ENCODE data around the gene NRP1.

The NRP1 gene

GRCh38 chr10:33358016-33358415 is 23.5 kb upstream of the NRP1 start:
- TF ChIP-seq ESRRG (CRISPR knock-in tag; IDR thresholded peaks at IDR 0.05) (no peak), ARNTL (CRISPR knock-in tag; IDR thresholded peaks at IDR 0.05; ENCODE audit: borderline replicate concordance, low read depth) (no peak), ZFP3 (CRISPR knock-in tag; IDR thresholded peaks at IDR 0.05) (no peak), CSDC2 (CRISPR knock-in tag; IDR thresholded peaks at IDR 0.05) (no peak), TOX (CRISPR knock-in tag; IDR thresholded peaks at IDR 0.05; ENCODE audit: borderline replicate concordance) (no peak), ZNF70 (CRISPR knock-in tag; IDR thresholded peaks at IDR 0.05) (no peak), ZNF565 (CRISPR knock-in tag; conservative IDR thresholded peaks at IDR 0.05; ENCODE audit: low read depth) (no peak), ISL1 (CRISPR knock-in tag; IDR thresholded peaks at IDR 0.05) (no peak), OSR1 (CRISPR knock-in tag; IDR thresholded peaks at IDR 0.05) (no peak), TSHZ2 (CRISPR knock-in tag; IDR thresholded peaks at IDR 0.05) (no peak), CREB5 (CRISPR knock-in tag; IDR thresholded peaks at IDR 0.05; ENCODE audit: low read depth) (no peak), PPARA (CRISPR knock-in tag; IDR thresholded peaks at IDR 0.05; ENCODE audit: borderline replicate concordance) (no peak), GLIS3 (CRISPR knock-in tag; IDR thresholded peaks at IDR 0.05) (no peak), ZC3H10 (CRISPR knock-in tag; IDR thresholded peaks at IDR 0.05) (no peak), CSRNP3 (CRISPR knock-in tag; IDR thresholded peaks at IDR 0.05) (no peak), POU6F1 (CRISPR knock-in tag; IDR thresholded peaks at IDR 0.05; ENCODE audit: borderline replicate concordance, low read depth) (no peak), ZFP30 (CRISPR knock-in tag; IDR thresholded peaks at IDR 0.05) (no peak)
- no peak for ATAC-seq

GRCh38 chr10:33355274-33355673 is 20.8 kb upstream of the NRP1 start:
- no peak for ATAC-seq
- TF ChIP-seq ZNF8 (CRISPR knock-in tag; IDR thresholded peaks at IDR 0.05) (no peak), ZC3H10 (CRISPR knock-in tag; IDR thresholded peaks at IDR 0.05) (no peak), ZNF565 (CRISPR knock-in tag; conservative IDR thresholded peaks at IDR 0.05; ENCODE audit: low read depth) (no peak), PATZ1 (CRISPR knock-in tag; IDR thresholded peaks at IDR 0.05; ENCODE audit: borderline replicate concordance) (no peak), OSR1 (CRISPR knock-in tag; IDR thresholded peaks at IDR 0.05) (no peak), ESRRG (CRISPR knock-in tag; IDR thresholded peaks at IDR 0.05) (no peak)

- ATAC-seq, result no peak
- TF ChIP-seq ISL1 (CRISPR knock-in tag; IDR thresholded peaks at IDR 0.05) (no peak), ZFP3 (CRISPR knock-in tag; IDR thresholded peaks at IDR 0.05) (no peak), ZNF70 (CRISPR knock-in tag; IDR thresholded peaks at IDR 0.05) (no peak), ZFP30 (CRISPR knock-in tag; IDR thresholded peaks at IDR 0.05) (no peak), SNAI2 (CRISPR knock-in tag; IDR thresholded peaks at IDR 0.05) (no peak)
These were observed 19.4 kb upstream of the NRP1 start for GRCh38 chr10:33353853-33354252.

GRCh38 chr10:33353334-33353733 is 18.9 kb upstream of the NRP1 start:
- ATAC-seq, result no peak
- TF ChIP-seq PATZ1 (CRISPR knock-in tag; IDR thresholded peaks at IDR 0.05; ENCODE audit: borderline replicate concordance), result no peak
- no peak for TF ChIP-seq BACH2 (CRISPR knock-in tag; IDR thresholded peaks at IDR 0.05; ENCODE audit: borderline replicate concordance)
- TF ChIP-seq ZFP30 (CRISPR knock-in tag; IDR thresholded peaks at IDR 0.05), result no peak
- no peak for TF ChIP-seq TOX (CRISPR knock-in tag; IDR thresholded peaks at IDR 0.05; ENCODE audit: borderline replicate concordance)
- TF ChIP-seq GLIS3 (CRISPR knock-in tag; IDR thresholded peaks at IDR 0.05), result no peak
- no peak for TF ChIP-seq ISL1 (CRISPR knock-in tag; IDR thresholded peaks at IDR 0.05)
- no peak for TF ChIP-seq RARB (CRISPR knock-in tag; IDR thresholded peaks at IDR 0.05)
- no peak for TF ChIP-seq ESRRG (CRISPR knock-in tag; IDR thresholded peaks at IDR 0.05)
- no peak for TF ChIP-seq CREB5 (CRISPR knock-in tag; IDR thresholded peaks at IDR 0.05; ENCODE audit: low read depth)
- TF ChIP-seq ZNF565 (CRISPR knock-in tag; conservative IDR thresholded peaks at IDR 0.05; ENCODE audit: low read depth), result no peak
